OCI-LY7 (cell line): ENCODE results near the gene KCNMB2. TPM values are rescaled to one million over a fixed set of nuclear protein-coding genes. Genes with fewer than 3 reads are reported as not detected.

Source experiments
- BruUV-seq: library from RNA; stranded (reverse); fragments of 400-500 nt; replicated peaks from 2 replicates; lab custom pipeline; 2021; lab: Mats Ljungman, UMichigan
- CTCF ChIA-PET: fragments of 300-600 bp; sonication (Branson Sonifier 250); formaldehyde crosslinking; loops from one replicate; lab custom pipeline; 2022; ENCODE audit warnings: antibody characterized with exemption; ENCODE audit not compliant: unreplicated experiment; lab: Charles Lee
- POLR2A ChIA-PET: fragments of 300-600 bp; sonication (Branson Sonifier 250); formaldehyde crosslinking; loops from one replicate; lab custom pipeline; 2022; ENCODE audit warnings: antibody characterized with exemption; lab: Charles Lee
- DNase-seq: peaks from one replicate; pipeline ENCODE4 v3.0.0-alpha.2; 2015; ENCODE audit warnings: low spot score
- H2AFZ ChIP-seq: fragments of 200-600 bp; sonication (generic), shearing (Covaris generic); 2 replicates; pipeline ENCODE4 v1.6.1; 2014; ENCODE audit warnings: mild to moderate bottlenecking, antibody characterized with exemption, low read length, moderate library complexity
- H3K27ac ChIP-seq: fragments of 200-600 bp; sonication (generic); 2 replicates; pipeline ENCODE4 v1.5.1; 2014; ENCODE audit warnings: mixed run types, low read depth, mild to moderate bottlenecking, moderate library complexity, low read length, inconsistent platforms; ENCODE audit not compliant: poor library complexity, severe bottlenecking
- H3K36me3 ChIP-seq: fragments of 200-600 bp; sonication (generic); 2 replicates; pipeline ENCODE4 v1.6.1; 2014; ENCODE audit warnings: mild to moderate bottlenecking, antibody characterized with exemption, low read length, moderate library complexity, mixed read lengths; ENCODE audit not compliant: insufficient read depth
- H3K4me1 ChIP-seq: fragments of 200-600 bp; sonication (generic); 2 replicates; pipeline ENCODE4 v1.5.1; 2014; ENCODE audit warnings: mild to moderate bottlenecking, low read length; ENCODE audit not compliant: insufficient read depth, poor library complexity, severe bottlenecking
- H3K4me2 ChIP-seq: fragments of 200-600 bp; sonication (generic); 2 replicates; pipeline ENCODE4 v1.6.1; 2014; ENCODE audit warnings: mild to moderate bottlenecking, low read length
- H3K4me3 ChIP-seq: fragments of 200-600 bp; sonication (generic); 2 replicates; pipeline ENCODE4 v1.5.1; 2014; ENCODE audit warnings: mild to moderate bottlenecking, low read depth, low read length; ENCODE audit not compliant: poor library complexity, severe bottlenecking
- H3K79me2 ChIP-seq: fragments of 200-600 bp; sonication (generic); 2 replicates; pipeline ENCODE4 v1.6.1; 2016; ENCODE audit warnings: low read depth, mild to moderate bottlenecking, low read length, moderate library complexity, mixed read lengths; ENCODE audit not compliant: insufficient read depth
- H3K9me2 ChIP-seq: fragments of 200-600 bp; sonication (generic); 2 replicates; pipeline ENCODE4 v1.6.1; 2016; ENCODE audit warnings: mild to moderate bottlenecking, low read length, mixed read lengths; ENCODE audit not compliant: insufficient read depth
- H3K9me3 ChIP-seq: fragments of 200-600 bp; sonication (generic); 2 replicates; pipeline ENCODE4 v1.6.1; 2014; ENCODE audit warnings: mild to moderate bottlenecking, mixed run types, low read length, mixed read lengths
- H4K20me1 ChIP-seq: fragments of 200-600 bp; sonication (generic); 2 replicates; pipeline ENCODE4 v1.6.1; 2014; ENCODE audit warnings: mild to moderate bottlenecking, antibody characterized with exemption, low read length, moderate library complexity, mixed read lengths; ENCODE audit not compliant: insufficient read depth
- EZH2phosphoT487 ChIP-seq: fragments of 200-600 bp; sonication (generic); IDR thresholded peaks from 2 replicates; pipeline ENCODE4 v1.6.1; 2018; ENCODE audit warnings: low read depth, borderline replicate concordance, mild to moderate bottlenecking, mixed run types, antibody characterized with exemption, low read length, moderate library complexity, mixed read lengths
- intact Hi-C: fragments of 100-400 bp; cut with micrococcal nuclease; formaldehyde crosslinking; loops from one replicate; pipeline ENCODE4 v1.10.0; 2022; ENCODE audit not compliant: unreplicated experiment
- total RNA-seq, 2 experiments: library from RNA; depleted of rRNA in 1 of 2; stranded (reverse); fragments of >200 nt in 1 of 2; shearing (Covaris generic) in 1 of 2; gene quantifications; 2 replicates each; pipeline ENCODE4 v1.2.3, GENCODE V29; 2014 to 2022
- TF ChIP-seq, protein P1 (sequence below): fragments of 200-600 bp; sonication (generic); conservative IDR thresholded peaks from 2 replicates; pipeline ENCODE4 v1.5.1; 2014; ENCODE audit warnings: mild to moderate bottlenecking, antibody characterized with exemption, low read length, moderate library complexity, mixed read lengths

The KCNMB2 gene
- total RNA-seq, 2 experiments from 2014 or later: not detected

DNA sequence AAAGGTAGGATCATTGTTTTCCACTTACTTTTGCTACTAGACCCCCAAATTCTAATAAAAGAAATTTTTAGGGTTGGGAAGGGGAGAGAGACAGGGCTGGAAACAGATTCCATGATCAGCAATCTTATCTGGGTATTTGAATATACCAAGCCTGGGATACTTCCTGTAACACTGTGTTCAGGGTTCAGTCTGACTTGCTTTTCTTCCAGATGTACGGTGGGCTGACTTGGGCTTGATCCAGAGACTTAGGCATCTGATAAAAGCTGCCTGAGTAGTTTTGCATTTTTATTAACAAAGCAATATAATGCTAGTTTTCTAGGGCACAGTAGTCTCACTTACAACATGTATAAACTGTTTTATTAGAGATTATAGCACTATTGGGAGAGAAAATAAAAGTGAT lies 49.2 kb downstream of the KCNMB2 start:
- Histone ChIP-seq H3K4me3 (no peak overlapping the region), H4K20me1 (no peaks in the 10 kb centered on the region), H2AFZ (no peak overlapping the region), H3K9me3 (no peaks in the 10 kb centered on the region), H3K27ac (no peak overlapping the region), H3K79me2 (no peaks in the 10 kb centered on the region), H3K4me2 (no peak overlapping the region), H3K4me1 (no peaks in the 10 kb centered on the region), H3K9me2 (no peaks in the 10 kb centered on the region), H3K36me3 (no peaks in the 10 kb centered on the region)
- BruUV-seq: no TSS peak
- CTCF ChIA-PET: no interaction called here
- DNase-seq: no peak
- TF ChIP-seq EZH2phosphoT487: no peak
- TF ChIP-seq, protein P1, sequence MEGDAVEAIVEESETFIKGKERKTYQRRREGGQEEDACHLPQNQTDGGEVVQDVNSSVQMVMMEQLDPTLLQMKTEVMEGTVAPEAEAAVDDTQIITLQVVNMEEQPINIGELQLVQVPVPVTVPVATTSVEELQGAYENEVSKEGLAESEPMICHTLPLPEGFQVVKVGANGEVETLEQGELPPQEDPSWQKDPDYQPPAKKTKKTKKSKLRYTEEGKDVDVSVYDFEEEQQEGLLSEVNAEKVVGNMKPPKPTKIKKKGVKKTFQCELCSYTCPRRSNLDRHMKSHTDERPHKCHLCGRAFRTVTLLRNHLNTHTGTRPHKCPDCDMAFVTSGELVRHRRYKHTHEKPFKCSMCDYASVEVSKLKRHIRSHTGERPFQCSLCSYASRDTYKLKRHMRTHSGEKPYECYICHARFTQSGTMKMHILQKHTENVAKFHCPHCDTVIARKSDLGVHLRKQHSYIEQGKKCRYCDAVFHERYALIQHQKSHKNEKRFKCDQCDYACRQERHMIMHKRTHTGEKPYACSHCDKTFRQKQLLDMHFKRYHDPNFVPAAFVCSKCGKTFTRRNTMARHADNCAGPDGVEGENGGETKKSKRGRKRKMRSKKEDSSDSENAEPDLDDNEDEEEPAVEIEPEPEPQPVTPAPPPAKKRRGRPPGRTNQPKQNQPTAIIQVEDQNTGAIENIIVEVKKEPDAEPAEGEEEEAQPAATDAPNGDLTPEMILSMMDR: no peak
- intact Hi-C loops: no loop called here
- POLR2A ChIA-PET: no interaction called here

DNA sequence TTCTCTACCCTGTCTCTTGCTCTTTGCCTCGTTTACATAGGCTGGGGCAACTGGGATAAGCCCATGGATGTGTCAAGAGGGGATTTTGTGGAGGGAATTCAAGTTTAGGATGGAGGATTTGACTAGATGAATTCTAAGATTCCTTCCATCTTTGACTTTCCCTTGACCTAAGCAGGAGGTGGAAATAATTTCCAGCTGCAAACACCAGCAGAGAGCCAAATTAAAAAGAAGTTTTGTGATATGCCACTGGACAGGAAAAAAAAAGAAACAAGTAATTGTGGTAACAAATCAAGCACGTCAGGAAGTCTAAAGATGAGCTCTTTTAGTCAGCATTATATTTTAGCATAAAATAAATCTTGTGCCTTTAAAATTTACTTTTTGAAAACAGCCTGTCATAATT lies 49.8 kb downstream of the KCNMB2 start:
- intact Hi-C loops: no loop called here
- POLR2A ChIA-PET: interaction anchor here (0.6 kb wide), 1 partner anchor 234 kb away, joined by 4 read pairs; no protein-coding TSS in a partner anchor
- DNase-seq: no peak
- Histone ChIP-seq H3K9me2 (no peaks in the 10 kb centered on the region), H3K36me3 (no peaks in the 10 kb centered on the region), H4K20me1 (no peaks in the 10 kb centered on the region), H3K4me1 (no peaks in the 10 kb centered on the region), H2AFZ (no peak overlapping the region), H3K9me3 (no peaks in the 10 kb centered on the region), H3K4me3 (no peak overlapping the region), H3K79me2 (no peaks in the 10 kb centered on the region), H3K27ac (no peak overlapping the region), H3K4me2 (no peak overlapping the region)
- TF ChIP-seq, protein P1: no peak
- no peak for TF ChIP-seq EZH2phosphoT487
- CTCF ChIA-PET: no interaction called here
- no TSS peak for BruUV-seq

DNA sequence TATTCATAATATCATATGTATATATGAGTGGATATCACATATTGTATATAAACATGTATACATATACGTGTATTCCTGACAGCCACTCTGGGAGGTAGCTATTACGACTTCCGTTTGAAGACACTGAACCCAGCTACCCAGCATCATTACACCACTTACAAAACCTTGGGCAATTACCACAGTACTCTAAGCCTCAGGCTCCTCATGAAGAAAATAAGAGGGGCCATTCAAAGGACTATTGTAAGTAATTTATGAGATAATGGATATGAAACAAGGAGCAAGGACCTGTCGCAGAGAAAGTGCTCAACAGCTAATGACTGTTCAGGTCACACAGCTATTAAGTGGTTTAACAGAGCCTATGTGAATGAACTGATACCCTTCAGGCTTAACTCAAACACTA lies 52.4 kb downstream of the KCNMB2 start:
- CTCF ChIA-PET: no interaction called here
- no TSS peak for BruUV-seq
- H2AFZ ChIP-seq: no peak overlapping the region

More for the DNA sequence above, 52.4 kb downstream of the KCNMB2 start:
- Histone ChIP-seq H3K79me2 (no peaks in the 10 kb centered on the region), H3K27ac (no peak overlapping the region), H3K4me2 (no peak overlapping the region), H3K4me3 (no peak overlapping the region), H4K20me1 (no peaks in the 10 kb centered on the region), H3K9me2 (no peaks in the 10 kb centered on the region), H3K4me1 (no peaks in the 10 kb centered on the region), H3K9me3 (no peaks in the 10 kb centered on the region), H3K36me3 (no peaks in the 10 kb centered on the region)
- TF ChIP-seq, protein P1: no peak
- TF ChIP-seq EZH2phosphoT487: no peak
- POLR2A ChIA-PET: no interaction called here
- no peak for DNase-seq
- intact Hi-C loops: no loop called here
